HG02970 (cell line): Measurements from ENCODE around the gene IL11RA.

Experiments used
- ATAC-seq: cut with Tn5 transposase; IDR thresholded peaks from one replicate; pipeline ENCODE4 v1.9.1; 2021; ENCODE audit warnings: mild to moderate bottlenecking, moderate library complexity, moderate number of reproducible peaks; ENCODE audit not compliant: unreplicated experiment, low FRiP score

IL11RA gene

DNA sequence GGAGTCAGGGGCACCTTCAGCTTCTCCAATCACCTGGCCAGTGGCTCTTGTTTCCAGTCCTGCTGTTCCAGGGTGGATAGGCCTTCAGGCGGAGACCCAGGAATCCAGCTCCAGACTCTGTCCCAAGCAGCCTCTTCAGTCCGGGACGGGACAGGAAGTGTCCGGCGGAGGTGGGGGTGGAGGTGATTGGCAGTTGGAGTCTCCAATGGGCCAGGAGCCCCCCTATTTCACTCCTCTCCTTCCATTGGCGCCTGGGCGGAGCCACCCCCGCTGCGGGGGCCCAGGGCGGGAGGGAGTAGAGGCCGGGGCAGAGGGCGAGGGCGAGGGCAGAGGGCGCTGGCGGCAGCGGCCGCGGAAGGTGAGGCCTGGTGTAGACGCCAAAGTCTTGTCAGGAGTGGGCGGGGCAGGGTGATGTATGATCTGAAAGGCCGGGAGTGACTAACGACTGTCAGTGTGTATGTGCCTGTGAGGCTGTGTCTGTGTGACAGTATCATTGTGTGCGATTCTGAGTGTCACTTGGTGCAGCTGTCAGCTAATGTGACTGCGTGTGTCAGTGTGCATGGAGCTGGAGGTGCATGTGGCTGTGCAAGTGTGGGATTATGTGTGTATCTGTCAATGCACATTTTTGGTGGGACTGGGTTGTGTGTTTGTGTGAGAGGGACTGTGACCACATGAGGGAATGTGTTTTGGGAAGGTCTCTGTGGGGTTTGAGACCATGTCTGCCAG lies at the start of gene IL11RA:
TSS of gene IL11RA (plus strand) at position 310 of the 726 bp plus-strand sequence. CDS start 3,033 bp downstream, outside the sequence.
- ATAC-seq, result no peak

DNA sequence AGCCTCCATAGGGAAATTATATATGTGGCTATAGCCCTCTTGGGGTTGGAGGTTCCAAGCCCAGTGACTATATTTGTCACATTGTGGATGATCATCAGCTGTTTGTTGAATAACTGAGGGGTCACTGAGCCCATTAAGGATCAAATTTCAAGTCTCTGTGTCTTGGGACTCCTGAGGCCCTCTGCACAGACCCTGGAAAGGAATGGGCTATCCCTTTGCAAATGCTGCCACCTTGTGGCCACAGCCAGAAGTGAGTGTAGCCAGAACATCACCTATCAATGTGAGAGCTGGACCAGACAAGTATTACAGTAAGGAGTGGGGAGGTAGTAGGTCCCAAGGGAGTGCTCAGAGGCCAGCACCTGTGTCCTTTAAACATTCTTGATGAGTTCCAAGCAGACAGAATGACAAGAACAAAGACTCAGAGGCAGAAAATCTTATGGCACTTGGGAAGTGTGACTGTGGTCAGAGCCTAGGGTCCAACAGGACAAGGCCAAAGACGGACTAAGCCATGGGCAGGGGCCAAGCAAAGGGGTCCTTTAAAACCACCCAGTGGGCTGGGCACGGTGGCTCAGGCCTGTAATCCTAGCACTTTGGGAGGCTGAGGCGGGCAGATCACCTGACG lies 48.3 kb upstream of the IL11RA start:
- peak; percentile 73 for ATAC-seq

DNA sequence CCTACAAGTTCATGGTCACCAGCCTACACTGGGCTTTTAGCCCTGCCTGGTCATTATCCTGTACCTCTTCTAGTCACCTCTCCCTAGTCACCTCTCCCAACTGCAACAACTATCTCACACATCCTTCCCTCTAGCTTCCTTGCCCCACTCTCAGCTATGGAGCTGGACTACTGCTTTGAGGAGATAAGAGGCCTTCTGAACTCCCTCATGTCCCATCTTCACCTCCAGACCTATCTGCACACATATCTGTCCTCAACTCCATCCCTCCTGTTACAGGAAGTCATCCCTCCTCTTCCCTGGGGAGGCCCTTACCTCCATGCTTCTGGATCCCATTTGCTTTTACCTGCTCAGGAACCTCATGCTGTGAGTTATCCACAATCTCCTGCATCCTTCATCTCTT lies 45.8 kb upstream of the IL11RA start:
- no peak for ATAC-seq

DNA sequence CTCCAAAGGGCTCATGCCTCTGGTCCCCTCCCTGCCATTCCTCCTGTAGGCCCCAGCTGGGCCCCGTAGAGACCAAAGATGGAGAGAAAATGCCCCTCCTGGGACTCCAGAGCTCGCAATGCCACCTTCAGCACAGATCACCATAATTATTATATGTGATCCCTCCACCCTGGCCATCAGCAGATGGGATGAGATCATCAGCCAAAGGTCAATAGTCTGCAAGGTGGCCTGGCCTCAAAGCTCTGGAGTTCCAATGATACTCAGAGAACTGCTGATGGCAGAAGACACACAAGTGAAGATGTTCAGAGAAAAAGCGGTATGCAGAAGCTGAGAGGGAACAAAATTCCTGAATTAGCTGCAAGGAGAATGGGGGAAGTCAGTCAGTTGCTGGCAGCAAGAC lies 45.1 kb upstream of the IL11RA start:
- no peak for ATAC-seq

DNA sequence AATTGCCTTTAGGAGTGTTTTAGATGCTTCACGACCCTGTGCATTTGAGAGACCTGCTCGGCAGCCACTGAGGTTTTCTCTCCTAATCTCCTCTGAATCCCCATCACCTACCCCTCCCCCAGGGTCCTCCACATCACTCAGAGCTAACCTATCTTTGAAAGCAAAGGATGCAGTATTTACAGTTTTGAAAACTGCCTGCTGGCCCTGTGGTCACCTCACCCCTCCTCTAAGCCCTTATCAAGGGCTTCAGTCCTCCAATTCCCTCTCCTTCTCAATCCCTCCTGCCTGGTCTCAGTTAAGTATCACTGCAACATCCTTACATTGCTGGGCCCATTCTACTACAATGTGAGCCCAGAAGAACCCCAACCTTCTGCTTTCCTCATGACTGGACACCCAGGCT lies 44.7 kb upstream of the IL11RA start:
- no peak for ATAC-seq

DNA sequence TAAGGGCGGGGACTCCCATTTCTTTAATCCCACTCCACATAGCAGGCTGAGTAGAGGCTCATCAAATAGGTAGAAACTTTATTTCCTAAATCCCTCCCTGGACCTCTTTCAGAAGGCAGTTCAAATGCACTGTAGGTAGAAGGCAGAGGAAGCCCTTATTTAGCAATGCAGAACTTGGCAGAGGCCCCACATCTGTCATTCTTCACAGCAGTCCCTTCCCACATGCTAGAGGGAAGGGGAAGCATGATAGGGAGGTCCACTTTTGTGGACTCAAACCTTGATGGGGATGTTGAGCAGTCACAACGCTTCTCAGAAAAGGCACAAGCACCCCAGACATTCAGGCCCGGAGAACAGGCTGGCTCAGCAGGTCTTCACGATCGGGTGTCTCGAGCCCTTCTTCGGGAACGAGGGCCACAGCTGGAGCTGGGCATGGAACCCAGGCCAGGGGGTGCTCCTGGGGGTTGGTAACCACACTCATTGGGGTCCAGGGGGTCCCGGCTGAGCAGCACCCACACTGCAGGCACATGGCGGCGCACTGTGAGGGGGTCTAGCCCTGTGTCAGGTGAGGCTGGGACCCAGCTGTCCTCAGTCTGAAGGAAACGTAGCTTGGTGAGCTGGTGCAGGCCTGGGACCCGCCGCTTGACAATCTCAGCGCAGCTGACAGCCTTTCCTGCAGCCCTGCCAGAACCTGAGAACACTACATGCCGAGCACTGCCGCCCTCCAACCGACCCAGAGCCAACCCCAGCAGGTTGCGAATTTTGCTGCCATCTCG lies 41.4 kb upstream of the IL11RA start:
- ATAC-seq, result no peak

DNA sequence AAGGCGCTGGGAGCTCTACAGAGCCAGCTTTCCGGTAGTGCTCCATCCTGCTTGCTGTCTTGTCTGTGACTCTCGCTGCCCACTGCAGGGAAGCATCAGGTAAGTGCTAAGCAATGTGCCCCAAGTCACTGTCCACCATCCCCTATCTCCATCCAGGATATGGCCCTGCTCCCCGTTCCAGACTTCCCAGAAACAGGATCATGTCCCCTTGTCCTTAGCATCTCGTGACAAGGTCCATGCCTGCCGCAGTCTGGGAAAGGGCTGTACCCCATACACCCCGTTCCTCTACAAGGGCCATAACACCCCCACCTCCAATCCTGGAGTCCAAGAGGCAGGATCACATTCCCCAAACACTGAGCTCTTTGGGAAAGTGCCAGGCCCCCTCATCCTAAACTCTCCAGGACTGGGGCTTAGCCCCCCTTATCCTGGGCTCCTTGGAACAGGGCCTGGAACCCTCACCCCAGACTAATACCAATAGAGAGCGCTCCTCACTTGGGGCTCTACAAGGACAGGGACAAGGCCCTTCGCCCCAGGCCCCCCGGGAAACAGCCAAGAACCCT lies 40.7 kb upstream of the IL11RA start:
- no peak for ATAC-seq

DNA sequence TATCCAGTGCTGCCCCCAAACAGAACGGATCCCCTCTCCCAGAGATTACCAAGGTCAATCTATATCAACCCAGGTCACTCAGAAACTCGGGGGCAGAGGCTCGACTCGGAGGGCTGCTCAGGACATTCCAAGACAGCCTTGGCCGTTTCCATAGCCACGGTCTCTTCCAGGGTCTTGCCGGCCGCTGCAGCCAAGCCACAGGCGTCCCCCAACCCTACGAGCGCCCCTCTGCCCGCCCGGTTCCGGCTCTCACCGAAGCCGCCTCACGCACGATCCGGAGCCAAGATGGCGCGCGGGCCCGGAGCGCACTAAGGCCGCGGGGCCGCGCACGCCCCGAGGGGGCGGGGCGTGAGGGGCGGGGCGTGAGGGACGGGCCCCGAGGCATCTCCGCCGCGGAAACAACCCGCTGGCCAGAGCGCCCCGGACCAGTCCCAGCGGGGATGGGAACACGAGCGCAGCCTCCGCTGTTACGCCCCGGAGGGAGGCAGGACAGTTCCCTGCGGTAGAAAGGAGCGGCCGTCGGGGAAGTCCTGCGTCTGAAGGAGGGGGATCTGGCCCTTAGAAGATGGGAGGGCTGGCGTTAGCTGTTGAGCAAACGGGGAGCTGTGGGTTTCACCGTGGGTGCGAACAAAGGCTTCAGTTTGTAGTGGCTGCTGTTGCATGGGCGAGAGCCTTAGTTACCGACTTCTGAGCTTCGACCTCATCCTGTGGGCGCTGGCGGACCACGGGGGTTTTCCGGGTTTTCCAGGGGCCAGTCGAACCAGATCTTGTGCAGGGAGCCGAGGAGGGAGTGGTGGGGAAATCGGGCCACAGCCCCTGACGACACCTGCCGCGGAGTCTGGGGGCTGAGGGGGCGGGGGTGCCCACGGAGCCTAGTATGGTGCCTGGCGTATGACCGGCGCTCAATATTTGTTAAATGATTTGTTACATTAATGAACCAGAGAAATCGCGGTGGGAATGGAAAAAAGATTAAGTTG lies 39.9 kb upstream of the IL11RA start, which contains the start of gene RPP25L:
TSS of gene RPP25L (minus strand) at position 287 of the 977 bp plus-strand sequence. CDS start 801 bp downstream, outside the sequence.
- ATAC-seq, result peak; percentile 80

DNA sequence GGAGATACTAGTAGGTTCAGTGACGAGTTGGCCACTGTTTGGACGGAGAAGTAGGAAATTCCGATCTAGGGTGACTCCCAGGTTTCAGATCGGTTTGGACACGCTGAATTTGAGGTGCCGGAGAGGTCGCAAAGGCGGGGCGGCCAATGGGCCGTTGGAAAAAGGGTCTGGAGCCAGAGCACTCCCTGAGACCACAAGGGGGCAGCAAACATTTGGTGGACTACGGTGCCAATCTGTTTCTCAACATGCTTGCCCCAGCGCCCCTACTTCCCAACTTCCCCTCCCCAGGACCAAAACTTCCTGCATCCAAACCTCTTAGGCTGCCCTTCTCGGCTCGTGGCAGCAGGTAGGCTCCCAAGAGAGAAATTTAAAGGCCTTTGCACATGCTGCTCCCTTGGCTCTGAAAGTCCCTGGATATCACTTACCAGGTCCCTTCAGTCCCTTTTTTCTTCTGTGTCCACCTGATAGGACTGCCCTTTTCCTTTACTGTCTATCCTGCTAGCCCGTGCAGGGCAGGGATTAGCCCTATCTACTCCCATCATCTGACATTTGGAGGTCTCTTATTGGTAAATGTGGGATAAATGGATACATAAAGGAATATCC lies 39.1 kb upstream of the IL11RA start:
- no peak for ATAC-seq

DNA sequence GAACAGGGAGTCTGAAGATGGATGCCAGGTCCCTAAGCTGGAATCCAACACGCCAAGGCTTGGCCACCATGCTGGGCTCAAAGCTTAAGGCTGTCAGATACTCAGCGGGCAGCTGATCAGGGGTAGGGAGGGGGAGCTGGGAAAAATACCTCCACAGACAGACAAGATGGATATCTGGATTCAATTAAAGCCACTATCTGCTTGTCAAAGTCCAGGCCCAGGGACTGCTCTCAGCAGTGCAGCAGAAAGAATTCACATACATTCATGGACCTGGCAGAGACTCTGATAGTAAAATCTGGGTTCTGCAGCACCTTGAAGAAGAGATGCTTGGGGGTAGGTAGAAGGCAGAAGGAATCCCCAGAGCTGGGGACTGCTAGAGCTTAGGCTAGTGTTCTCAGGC lies 36.9 kb upstream of the IL11RA start:
- no peak for ATAC-seq

DNA sequence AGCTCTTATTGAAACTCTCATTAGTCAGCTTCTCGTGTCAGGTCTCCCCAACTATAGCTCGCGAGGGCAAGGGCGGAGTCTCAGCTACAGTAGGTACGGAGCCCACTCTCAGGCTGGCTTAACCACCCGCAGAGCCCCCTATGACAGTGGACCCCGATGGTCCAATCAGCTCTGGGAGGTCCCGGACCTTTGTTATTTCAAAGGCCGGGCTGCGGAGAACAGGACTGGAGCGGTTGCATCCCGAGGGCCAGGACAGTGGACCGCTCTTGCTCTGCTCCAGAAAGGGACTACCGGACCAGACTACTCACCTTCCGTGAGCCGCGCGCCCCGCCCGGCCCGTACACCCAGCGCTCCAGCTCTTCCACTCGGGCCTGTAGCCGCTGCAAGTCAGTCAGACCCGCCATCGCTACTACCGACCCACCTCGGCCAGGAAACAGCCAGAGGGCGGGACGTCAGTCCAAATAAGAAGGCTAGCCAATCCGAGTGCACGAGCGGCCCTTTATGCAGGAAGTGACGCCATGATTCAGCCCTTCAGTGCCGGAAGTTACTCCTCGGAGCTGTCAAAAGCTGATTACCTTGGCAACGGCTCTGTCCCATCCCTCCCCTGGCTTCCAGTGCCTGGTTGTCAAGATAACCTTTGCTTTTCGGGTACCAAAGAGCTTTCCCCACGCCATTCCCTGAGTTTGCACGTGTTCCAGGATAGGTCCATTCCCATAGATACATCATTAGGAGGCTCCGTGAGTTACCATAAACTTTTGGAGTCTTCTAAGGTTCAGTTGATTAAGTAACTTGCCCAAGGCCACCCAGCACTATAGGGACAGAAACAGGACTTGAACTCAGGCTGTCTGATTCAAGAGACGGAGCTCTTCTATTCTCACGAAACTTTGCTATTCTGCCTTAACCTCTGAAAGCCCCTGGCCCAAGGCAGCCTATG lies 31.7 kb upstream of the IL11RA start, which contains the start of gene DCTN3:
TSS of gene DCTN3 (minus strand) at position 435 of the 934 bp plus-strand sequence. CDS start at position 404, 31 bp downstream.
- peak; percentile 85 for ATAC-seq

DNA sequence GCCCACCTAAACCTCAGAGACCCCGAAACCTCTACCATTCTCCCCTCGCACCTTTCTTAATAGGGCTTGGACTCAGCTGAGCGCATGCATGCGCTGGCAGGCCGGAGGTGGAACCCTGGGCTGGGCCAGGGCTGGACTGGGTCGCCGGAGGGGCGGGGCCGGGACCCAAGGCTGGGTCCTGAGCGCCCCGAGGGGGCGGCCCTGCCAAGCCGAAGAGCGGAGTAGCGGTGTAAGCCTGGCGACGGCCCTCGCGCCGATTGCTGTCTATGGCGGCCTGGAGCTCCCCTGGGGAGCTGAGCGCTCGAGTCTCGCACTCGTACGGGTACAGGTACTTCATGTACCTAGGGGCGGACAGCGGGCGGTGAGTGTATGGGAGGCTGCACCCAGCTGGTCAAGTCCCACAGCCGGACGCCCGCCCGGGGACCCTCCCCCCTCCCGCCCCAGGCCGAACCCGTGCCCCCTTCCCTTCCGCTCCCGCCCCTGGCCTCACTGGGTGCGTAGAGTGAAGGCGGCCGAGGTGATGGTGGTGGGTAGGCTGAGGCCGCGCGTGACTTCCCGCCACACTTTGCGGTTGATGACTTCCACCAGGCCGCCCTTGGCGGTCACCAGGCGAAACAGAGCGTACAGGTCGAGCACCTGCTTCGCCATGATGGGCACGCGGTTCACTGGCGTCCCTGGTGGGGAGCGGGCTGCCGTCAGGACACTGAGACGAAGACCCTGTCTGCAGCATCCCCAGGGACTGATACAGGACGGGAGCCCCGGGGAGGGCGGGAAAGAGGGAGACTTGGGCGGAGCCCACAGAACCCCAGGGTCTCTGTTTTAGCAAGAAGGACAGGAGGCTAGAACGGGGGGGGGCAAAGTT lies 28.4 kb upstream of the IL11RA start:
- no peak for ATAC-seq

DNA sequence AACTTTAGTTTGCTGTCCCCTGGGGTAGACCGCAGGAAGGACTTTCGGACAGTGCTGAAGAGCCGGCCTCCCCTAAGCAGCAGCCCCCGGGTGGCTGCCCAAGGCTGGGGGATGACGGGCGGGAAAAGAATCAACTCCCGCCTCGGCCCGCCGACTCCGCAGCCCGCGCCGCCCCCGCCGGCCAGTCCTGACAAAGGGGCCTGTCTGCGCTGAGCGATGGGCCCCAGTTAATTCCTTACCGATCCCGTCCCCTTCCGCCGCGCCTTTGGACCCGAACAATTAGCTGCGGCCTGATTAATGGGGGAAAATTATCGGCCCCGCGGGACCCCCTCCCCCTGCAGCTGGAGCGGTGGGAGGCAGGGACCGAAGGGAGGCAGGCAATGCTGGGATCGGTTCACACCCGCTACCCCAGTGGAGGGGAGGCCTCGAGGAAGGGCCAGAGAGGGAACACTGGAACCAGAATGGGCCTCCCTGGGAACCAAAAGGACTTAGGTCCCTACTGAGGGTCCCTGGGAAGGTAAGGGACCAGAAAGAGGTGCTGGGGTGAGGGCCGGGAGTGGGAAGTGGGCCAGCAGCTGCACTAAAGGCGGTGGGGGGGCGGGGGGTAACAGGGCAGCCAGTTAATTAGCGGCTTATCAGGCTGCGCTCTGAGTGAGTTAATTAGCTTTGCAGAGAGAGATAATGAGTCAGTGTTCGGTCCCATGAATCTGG lies 27.4 kb upstream of the IL11RA start:
- ATAC-seq, result no peak

DNA sequence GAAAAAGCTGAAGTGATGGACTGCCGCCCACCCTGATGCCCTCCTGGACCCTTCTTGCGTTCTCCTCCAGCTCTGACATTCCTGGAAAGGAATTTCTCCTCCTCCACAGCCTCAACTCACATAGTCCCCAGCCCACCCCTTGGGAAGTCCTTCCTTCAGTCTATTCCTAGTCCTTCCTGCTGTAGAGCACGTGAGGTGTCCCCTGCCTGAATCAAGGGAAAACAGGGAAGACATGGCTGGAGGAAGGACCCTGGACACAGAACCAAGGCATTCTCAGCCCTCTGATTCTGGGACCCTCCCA lies 26.8 kb upstream of the IL11RA start:
- ATAC-seq, result no peak

DNA sequence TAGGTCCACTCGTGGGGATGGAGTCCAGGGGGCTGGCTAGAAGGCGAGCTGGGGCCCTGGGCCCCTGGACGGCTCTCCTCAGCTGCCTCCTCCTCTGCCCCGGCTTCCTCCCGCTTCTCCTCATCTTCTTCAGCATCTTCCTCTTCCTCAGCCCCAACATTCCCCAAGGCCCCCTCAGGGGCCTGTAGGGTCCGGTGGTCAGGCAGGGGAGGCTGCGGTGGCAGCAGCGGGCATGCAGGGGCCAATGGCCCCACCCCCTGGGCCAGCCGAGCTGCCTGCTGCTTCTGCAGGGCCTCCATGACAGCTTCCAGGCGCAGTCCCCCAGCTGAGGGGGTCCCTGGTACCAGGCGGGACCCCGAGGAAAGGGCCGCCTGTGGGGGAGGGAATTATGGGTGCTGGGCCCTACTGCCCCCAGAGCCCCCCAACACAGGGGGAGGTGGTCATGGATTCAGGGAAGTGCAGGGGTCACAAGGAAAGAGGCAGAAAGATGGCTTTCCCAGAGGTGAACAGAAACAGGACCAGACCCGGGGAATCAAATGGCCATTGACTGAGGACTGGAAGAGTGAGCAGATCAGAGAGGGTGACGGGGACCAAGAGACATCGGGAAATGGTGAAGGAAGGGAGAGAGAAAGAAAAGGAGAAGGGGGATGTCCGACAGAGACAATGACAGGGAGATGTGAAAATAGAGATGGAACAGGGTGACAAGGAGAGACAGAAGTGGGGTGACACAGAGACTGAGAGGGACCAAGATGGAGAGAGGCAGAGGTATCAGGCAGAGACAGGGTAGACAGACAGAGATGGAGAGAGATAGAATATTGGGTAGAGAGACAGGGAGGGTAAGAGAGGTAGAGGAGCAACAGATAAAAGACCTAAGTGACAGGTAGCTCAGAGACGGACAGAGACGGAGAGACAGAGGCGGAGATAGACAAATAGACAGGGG lies 24.0 kb upstream of the IL11RA start:
- ATAC-seq, result no peak
